ENCODE data around the gene SDK1.

The SDK1 gene

GRCh38 chr7:3807824-3808223 lies 506.8 kb downstream of the SDK1 start:
- no peak for DNase-seq (ENCODE audit: low read depth, low spot score)
- TF ChIP-seq CTCF (IDR thresholded peaks at IDR 0.05; ENCODE audit: low read depth, low read length): no peak
- in situ Hi-C loops (cut with HindIII; ENCODE audit: low sequenced_read_pairs): no loop called here
- H3K4me3 ChIP-seq (ENCODE audit: low read depth, low read length): no peak overlapping the region

- TF ChIP-seq CTCF (IDR thresholded peaks at IDR 0.05; ENCODE audit: low read depth, low read length): no peak
- no peak overlapping the region for H3K4me3 ChIP-seq (ENCODE audit: low read depth, low read length)
- DNase-seq (ENCODE audit: low read depth, low spot score): no peak
- in situ Hi-C loops (cut with HindIII; ENCODE audit: low sequenced_read_pairs): no loop called here
Observed at GRCh38 chr7:3821488-3821887, 520.4 kb downstream of the SDK1 start.

GRCh38 chr7:3825491-3825890 lies 524.4 kb downstream of the SDK1 start:
- in situ Hi-C loops (cut with HindIII; ENCODE audit: low sequenced_read_pairs): no loop called here
- no peak overlapping the region for H3K4me3 ChIP-seq (ENCODE audit: low read depth, low read length)
- DNase-seq (ENCODE audit: low read depth, low spot score): no peak
- TF ChIP-seq CTCF (IDR thresholded peaks at IDR 0.05; ENCODE audit: low read depth, low read length): no peak

GRCh38 chr7:3832199-3832598 lies 531.1 kb downstream of the SDK1 start:
- in situ Hi-C loops (cut with HindIII; ENCODE audit: low sequenced_read_pairs): no loop called here
- no peak for DNase-seq (ENCODE audit: low read depth, low spot score)
- no peak overlapping the region for H3K4me3 ChIP-seq (ENCODE audit: low read depth, low read length)
- no peak for TF ChIP-seq CTCF (IDR thresholded peaks at IDR 0.05; ENCODE audit: low read depth, low read length)

GRCh38 chr7:3835109-3835508 lies 534.1 kb downstream of the SDK1 start:
- no peak for TF ChIP-seq CTCF (IDR thresholded peaks at IDR 0.05; ENCODE audit: low read depth, low read length)
- peak; percentile 46 for DNase-seq (ENCODE audit: low read depth, low spot score)
- in situ Hi-C loops (cut with HindIII; ENCODE audit: low sequenced_read_pairs): no loop called here
- H3K4me3 ChIP-seq (ENCODE audit: low read depth, low read length): no peak overlapping the region

GRCh38 chr7:3836855-3837254 lies 535.8 kb downstream of the SDK1 start:
- no peak overlapping the region for H3K4me3 ChIP-seq (ENCODE audit: low read depth, low read length)
- no peak for DNase-seq (ENCODE audit: low read depth, low spot score)
- TF ChIP-seq CTCF (IDR thresholded peaks at IDR 0.05; ENCODE audit: low read depth, low read length): no peak
- in situ Hi-C loops (cut with HindIII; ENCODE audit: low sequenced_read_pairs): no loop called here

- in situ Hi-C loops (cut with HindIII; ENCODE audit: low sequenced_read_pairs): no loop called here
- no peak overlapping the region for H3K4me3 ChIP-seq (ENCODE audit: low read depth, low read length)
- no peak for TF ChIP-seq CTCF (IDR thresholded peaks at IDR 0.05; ENCODE audit: low read depth, low read length)
- no peak for DNase-seq (ENCODE audit: low read depth, low spot score)
Observed at GRCh38 chr7:3844540-3845151, 543.6 kb downstream of the SDK1 start.

Measured in astrocyte of the spinal cord (primary cell).